A549 (cell line): ENCODE results near the gene SLC22A16. TPM values are rescaled to one million over a fixed set of nuclear protein-coding genes. Genes with fewer than 3 reads are reported as not detected.

Source experiments
- ATAC-seq, 2 experiments: fragments of 200-7000 bp in 1 of 2; fragments of >200 bp in 1 of 2; cut with Nextera tagmentation in 1 of 2; cut with Tn5 transposase in 1 of 2; 3 replicates each; pipeline versions ENCODE4 v1.8.0 to v1.9.1; 2018 to 2020; ENCODE audit warnings: mild to moderate bottlenecking in 1 of 2, moderate library complexity in 1 of 2
- CTCF ChIA-PET: fragments of 300-600 bp; sonication (Branson Sonifier 250); formaldehyde crosslinking; extraction: SDS; loops from one replicate; lab custom pipeline; 2021; ENCODE audit warnings: antibody characterized with exemption, inconsistent platforms; lab: Yijun Ruan, JAX
- POLR2A ChIA-PET: fragments of 350-600 bp; formaldehyde crosslinking; extraction: SDS; loops from one replicate; lab custom pipeline; 2021; ENCODE audit warnings: antibody characterized with exemption, inconsistent platforms; lab: Yijun Ruan, JAX
- DNase-seq, 2 experiments: peaks; one replicate each; pipeline versions ENCODE4 v3.0.0 to v3.0.0-alpha.2; 2011 to 2016; ENCODE audit warnings: low read depth in 1 of 2, low spot score in 1 of 2
- FAIRE-seq: peaks from 2 replicates; lab custom pipeline; 2011; peaks lifted over from hg19 to GRCh38; lab: Jason Lieb, UNC
- H3K27ac ChIP-seq, 2 experiments: fragments of >200 bp; sonication (Bioruptor Twin); formaldehyde crosslinking; 3 replicates each; pipeline ENCODE4 v1.5.1; 2016 to 2017
- H3K4me1 ChIP-seq: fragments of >200 bp; sonication (Bioruptor Twin); formaldehyde crosslinking; 3 replicates; pipeline ENCODE4 v1.6.1; 2016
- H3K4me2 ChIP-seq: fragments of >200 bp; sonication (Bioruptor Twin); formaldehyde crosslinking; 3 replicates; pipeline ENCODE4 v1.6.1; 2016
- H3K4me3 ChIP-seq: fragments of >200 bp; sonication (Bioruptor Twin); formaldehyde crosslinking; 3 replicates; pipeline ENCODE4 v1.5.1; 2016
- H3K9me3 ChIP-seq: fragments of >200 bp; sonication (Bioruptor Twin); formaldehyde crosslinking; 3 replicates; pipeline ENCODE4 v1.6.1; 2016
- CBX2 ChIP-seq: fragments of 200-600 bp; sonication (generic); IDR thresholded peaks from 2 replicates; pipeline ENCODE4 v1.6.1; 2016; ENCODE audit warnings: low read depth, mild to moderate bottlenecking, borderline replicate concordance
- CBX8 ChIP-seq: fragments of 200-600 bp; sonication (generic); IDR thresholded peaks from 2 replicates; pipeline ENCODE4 v1.6.1; 2016
- CEBPB ChIP-seq, 2 experiments: fragments of >200 bp in 1 of 2; sonication (Bioruptor Twin) in 1 of 2; formaldehyde crosslinking in 1 of 2; IDR thresholded peaks; 2 replicates each; pipeline ENCODE4 v1.6.1; 2012 to 2016
- CHD2 ChIP-seq: fragments of 150-350 bp; IDR thresholded peaks from 2 replicates; pipeline ENCODE4 v1.6.1; 2014; ENCODE audit warnings: low read length; ENCODE audit not compliant: partially characterized antibody
- EHF ChIP-seq: fragments of 250-450 bp; sonication (Bioruptor Pico); IDR thresholded peaks from 2 replicates; pipeline ENCODE4 v1.5.0; 2020; ENCODE audit warnings: mild to moderate bottlenecking
- EHMT2 ChIP-seq: fragments of 200-600 bp; sonication (generic); IDR thresholded peaks from 2 replicates; pipeline ENCODE4 v1.6.1; 2016; ENCODE audit warnings: antibody characterized with exemption, low read depth, mild to moderate bottlenecking, moderate library complexity
- EP300 ChIP-seq, 2 experiments: fragments of >200 bp; sonication (Bioruptor Twin); formaldehyde crosslinking; IDR thresholded peaks; 2 replicates in 1 of 2; 3 replicates in 1 of 2; pipeline ENCODE4 v1.6.1; 2016 to 2017
- ESRRA ChIP-seq: fragments of 150-350 bp; IDR thresholded peaks from 2 replicates; pipeline ENCODE4 v1.6.1; 2014; ENCODE audit warnings: mild to moderate bottlenecking, low read length, borderline replicate concordance
- HEYL ChIP-seq: fragments of 250-450 bp; sonication (Bioruptor Pico); IDR thresholded peaks from 2 replicates; pipeline ENCODE4 v1.8.0; 2021; ENCODE audit warnings: mild to moderate bottlenecking, moderate library complexity
- HOXB5 ChIP-seq: fragments of 250-450 bp; sonication (Bioruptor Pico); IDR thresholded peaks from 2 replicates; pipeline ENCODE4 v1.5.0; 2020; ENCODE audit warnings: mild to moderate bottlenecking, moderate library complexity
- MYC ChIP-seq: IDR thresholded peaks from 2 replicates; pipeline ENCODE4 v1.6.1; 2012; ENCODE audit warnings: mild to moderate bottlenecking, inconsistent platforms, low read length, improper control_type of control experiment, borderline replicate concordance
- NR3C1 ChIP-seq: fragments of >200 bp; sonication (Bioruptor Twin); formaldehyde crosslinking; IDR thresholded peaks from 3 replicates; pipeline ENCODE4 v1.6.1; 2017
- PHF8 ChIP-seq: fragments of 200-600 bp; sonication (generic); IDR thresholded peaks from 2 replicates; pipeline ENCODE4 v1.6.1; 2016; ENCODE audit warnings: low read depth, mild to moderate bottlenecking, antibody characterized with exemption, moderate library complexity, borderline replicate concordance
- POLR2A ChIP-seq: IDR thresholded peaks from 2 replicates; pipeline ENCODE4 v1.6.1; 2012; ENCODE audit warnings: mild to moderate bottlenecking, low read length
- RAD21 ChIP-seq, 2 experiments: fragments of >200 bp in 1 of 2; sonication (Bioruptor Twin) in 1 of 2; formaldehyde crosslinking in 1 of 2; IDR thresholded peaks in 1 of 2; conservative IDR thresholded peaks in 1 of 2; 2 replicates in 1 of 2; 3 replicates in 1 of 2; pipeline ENCODE4 v1.6.1; 2012 to 2018; ENCODE audit warnings: inconsistent platforms in 1 of 2
- RFX5 ChIP-seq: fragments of 450-650 bp; IDR thresholded peaks from 2 replicates; pipeline ENCODE4 v1.7.1; 2014; ENCODE audit warnings: antibody characterized with exemption, mild to moderate bottlenecking, moderate library complexity
- SMC3 ChIP-seq: fragments of >200 bp; sonication (Bioruptor Twin); formaldehyde crosslinking; IDR thresholded peaks from 3 replicates; pipeline ENCODE4 v1.6.1; 2018; ENCODE audit warnings: inconsistent platforms
- ZC3H11A ChIP-seq: fragments of 450-650 bp; IDR thresholded peaks from 2 replicates; pipeline ENCODE4 v1.6.1; 2014; ENCODE audit warnings: antibody characterized with exemption, mild to moderate bottlenecking
- ZFP36 ChIP-seq: fragments of 450-650 bp; IDR thresholded peaks from 2 replicates; pipeline ENCODE4 v1.6.1; 2014; ENCODE audit warnings: borderline replicate concordance; ENCODE audit not compliant: partially characterized antibody
- WGBS: methylation state at CpG from one replicate; pipeline ENCODE4 v1.1.6; 2017; ENCODE audit errors: missing lambda C conversion rate; 5-methylcytosine and 5-hydroxymethylcytosine counted together
- polyA plus RNA-seq, 4 experiments: library from polyadenylated mRNA; depleted of rRNA in 3 of 4; stranded (reverse); fragments of >200 nt; fragmentation: RNase III in 1 of 4; extraction: RNeasy Plus Mini Kit Qiagen cat#74134 plus additional on column Dnase treatment in 1 of 4; gene quantifications; 2 replicates in 3 of 4; 3 replicates in 1 of 4; pipeline ENCODE4 v1.2.3, GENCODE V29; 2011 to 2017
- TF ChIP-seq, protein P1 (sequence below): fragments of 450-650 bp; IDR thresholded peaks from 2 replicates; pipeline ENCODE4 v1.6.1; 2014; ENCODE audit warnings: antibody characterized with exemption
- TF ChIP-seq, protein P2 (sequence below): fragments of >200 bp; sonication (Bioruptor Twin); formaldehyde crosslinking; IDR thresholded peaks from 3 replicates; pipeline ENCODE4 v1.5.1; 2016
- TF ChIP-seq, protein P3 (sequence below): fragments of >200 bp; sonication (Bioruptor Twin); formaldehyde crosslinking; IDR thresholded peaks from 3 replicates; pipeline ENCODE4 v1.6.1; 2016

The SLC22A16 gene
- polyA plus RNA-seq, 2 of the 4 experiments (the other 2 are of a cell fraction), result not detected

DNA sequence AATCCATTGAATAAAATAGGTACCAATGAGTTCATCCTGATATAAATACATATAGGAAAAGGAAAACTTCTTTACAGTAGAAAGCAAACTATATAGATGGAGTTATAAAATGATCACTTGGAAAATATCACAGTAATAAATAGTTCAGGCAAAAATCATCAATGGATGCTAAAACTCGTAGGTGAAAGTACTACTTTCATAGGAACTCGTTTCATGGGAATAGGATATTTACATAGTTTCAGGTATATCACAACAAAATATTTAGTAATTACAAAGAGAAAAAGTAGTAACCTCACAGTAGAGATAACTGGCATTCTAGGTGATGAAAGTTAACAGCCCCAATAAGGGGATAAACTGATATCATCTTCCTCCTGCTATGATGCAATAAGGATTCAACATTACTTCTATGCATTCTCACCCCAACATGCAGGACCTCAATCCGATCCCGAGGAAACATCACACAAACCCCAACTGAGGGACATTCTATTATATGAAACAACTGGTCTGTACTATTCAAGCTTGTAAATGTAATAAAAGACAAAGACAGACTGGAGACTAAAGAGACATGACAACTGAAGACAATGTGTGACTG is 74.7 kb downstream of the SLC22A16 start:
- TF ChIP-seq EHMT2 (no peak), NR3C1 (no peak), EP300 (IDR thresholded peaks at IDR 0.05) (no peak), RFX5 (no peak), ESRRA (no peak), CBX2 (no peak), PHF8 (no peak), EHF (CRISPR knock-in tag) (no peak), POLR2A (no peak), ZC3H11A (no peak), MYC (no peak), CEBPB (IDR thresholded peaks at IDR 0.05) (no peak)
- TF ChIP-seq, protein P1, sequence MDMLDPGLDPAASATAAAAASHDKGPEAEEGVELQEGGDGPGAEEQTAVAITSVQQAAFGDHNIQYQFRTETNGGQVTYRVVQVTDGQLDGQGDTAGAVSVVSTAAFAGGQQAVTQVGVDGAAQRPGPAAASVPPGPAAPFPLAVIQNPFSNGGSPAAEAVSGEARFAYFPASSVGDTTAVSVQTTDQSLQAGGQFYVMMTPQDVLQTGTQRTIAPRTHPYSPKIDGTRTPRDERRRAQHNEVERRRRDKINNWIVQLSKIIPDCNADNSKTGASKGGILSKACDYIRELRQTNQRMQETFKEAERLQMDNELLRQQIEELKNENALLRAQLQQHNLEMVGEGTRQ, result no peak
- H3K4me1 ChIP-seq, result no peaks in the 10 kb centered on the region
- no peak for ATAC-seq
- H3K9me3 ChIP-seq, result no peaks in the 10 kb centered on the region
- H3K4me3 ChIP-seq, result no peak overlapping the region
- DNase-seq, result no peak
- H3K4me2 ChIP-seq, result no peak overlapping the region
- WGBS, result 44% methylated on average over 4 of the region's 4 CpGs
- POLR2A ChIA-PET, result no interaction called here
- CTCF ChIA-PET, result no interaction called here
- H3K27ac ChIP-seq, result no peak overlapping the region
- FAIRE-seq, result no peak

DNA sequence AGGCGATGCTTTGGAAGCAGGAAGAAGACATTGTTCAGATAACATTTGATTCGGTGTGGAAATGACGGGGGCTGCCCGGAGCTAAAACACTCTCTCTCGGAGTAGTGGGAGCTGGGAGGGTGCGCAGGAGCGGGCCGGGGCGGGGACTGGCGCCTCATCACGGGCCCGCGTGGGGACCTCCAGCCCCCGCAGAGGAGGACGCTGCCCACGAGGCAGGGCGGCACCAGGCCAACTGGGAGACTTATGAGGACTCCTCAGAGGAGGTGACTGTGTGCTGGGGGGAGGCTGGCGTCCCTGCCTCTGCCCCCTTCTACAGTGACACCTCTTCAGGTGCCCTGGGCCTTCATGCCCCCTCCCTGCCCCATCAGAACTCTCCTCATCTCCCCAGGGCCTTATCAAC is 76.2 kb downstream of the SLC22A16 start:
- Histone ChIP-seq H3K9me3 (no peaks in the 10 kb centered on the region), H3K27ac (no peak overlapping the region), H3K4me2 (no peak overlapping the region), H3K4me1 (no peaks in the 10 kb centered on the region), H3K4me3 (no peak overlapping the region)
- FAIRE-seq (no peak), ATAC-seq (no peak), DNase-seq (no peak)
- TF ChIP-seq HOXB5, result no peak
- 95% methylated on average over 17 of the region's 18 CpGs for WGBS
- CTCF ChIA-PET, result no interaction called here
- POLR2A ChIA-PET, result no interaction called here

DNA sequence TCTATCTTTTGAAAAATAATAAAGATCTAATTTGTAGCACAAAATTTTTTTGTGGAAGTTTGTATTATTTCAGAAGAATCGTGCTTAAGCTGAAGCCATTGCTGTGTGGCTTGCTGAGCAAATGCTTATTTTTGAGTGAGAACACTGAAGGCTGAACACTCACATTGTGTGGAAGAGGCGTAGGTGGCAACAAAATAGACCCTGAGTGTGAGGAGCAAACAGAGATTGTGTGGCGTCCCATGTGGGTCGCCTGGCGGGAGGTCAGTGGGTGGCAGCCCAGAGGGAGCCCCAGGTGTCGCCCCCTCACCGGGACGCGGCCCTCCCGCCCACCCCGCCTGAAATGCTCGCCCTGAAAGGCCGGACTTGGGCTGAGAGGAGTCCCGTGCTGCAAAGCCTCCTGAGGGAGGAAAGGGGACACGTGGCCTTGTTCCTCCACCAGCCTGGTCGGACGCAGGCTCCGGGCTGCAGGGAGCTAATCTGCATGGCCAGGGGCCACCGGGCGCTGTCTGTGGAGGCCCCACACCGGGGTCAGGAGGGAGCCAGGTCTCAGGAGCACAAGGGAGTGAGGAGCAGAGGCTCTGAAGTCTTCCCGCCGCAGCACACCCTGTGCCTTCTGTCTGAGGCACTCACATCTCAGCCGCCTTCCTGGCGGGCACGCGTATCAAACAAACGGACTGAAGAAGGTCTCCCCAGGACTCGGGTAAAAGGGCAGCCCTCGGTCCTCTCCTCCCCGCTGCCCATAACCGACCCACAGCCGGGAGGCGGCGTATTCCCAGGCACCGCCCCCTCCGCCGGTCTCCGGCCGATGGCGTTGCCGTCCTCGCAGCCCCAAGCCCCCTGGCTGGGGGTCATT is 77.0 kb downstream of the SLC22A16 start:
- ChIA-PET CTCF (no interaction called here), POLR2A (no interaction called here)
- FAIRE-seq (no peak), ATAC-seq (no peak), DNase-seq (no peak)
- WGBS, result 82% methylated on average over 31 of the region's 43 CpGs
- no peak overlapping the region for H3K4me3 ChIP-seq
- H3K4me1 ChIP-seq, result no peaks in the 10 kb centered on the region
- no peak overlapping the region for H3K27ac ChIP-seq
- TF ChIP-seq RAD21 (conservative IDR thresholded peaks at IDR 0.05 in 1 of 2, IDR thresholded peaks at IDR 0.05 in 1 of 2) (no peak), NR3C1 (no peak), CEBPB (IDR thresholded peaks at IDR 0.05) (no peak), SMC3 (no peak), CBX8 (no peak), POLR2A (no peak), CHD2 (no peak), ZFP36 (no peak), HEYL (CRISPR knock-in tag) (no peak), HOXB5 (no peak)
- TF ChIP-seq, protein P2, sequence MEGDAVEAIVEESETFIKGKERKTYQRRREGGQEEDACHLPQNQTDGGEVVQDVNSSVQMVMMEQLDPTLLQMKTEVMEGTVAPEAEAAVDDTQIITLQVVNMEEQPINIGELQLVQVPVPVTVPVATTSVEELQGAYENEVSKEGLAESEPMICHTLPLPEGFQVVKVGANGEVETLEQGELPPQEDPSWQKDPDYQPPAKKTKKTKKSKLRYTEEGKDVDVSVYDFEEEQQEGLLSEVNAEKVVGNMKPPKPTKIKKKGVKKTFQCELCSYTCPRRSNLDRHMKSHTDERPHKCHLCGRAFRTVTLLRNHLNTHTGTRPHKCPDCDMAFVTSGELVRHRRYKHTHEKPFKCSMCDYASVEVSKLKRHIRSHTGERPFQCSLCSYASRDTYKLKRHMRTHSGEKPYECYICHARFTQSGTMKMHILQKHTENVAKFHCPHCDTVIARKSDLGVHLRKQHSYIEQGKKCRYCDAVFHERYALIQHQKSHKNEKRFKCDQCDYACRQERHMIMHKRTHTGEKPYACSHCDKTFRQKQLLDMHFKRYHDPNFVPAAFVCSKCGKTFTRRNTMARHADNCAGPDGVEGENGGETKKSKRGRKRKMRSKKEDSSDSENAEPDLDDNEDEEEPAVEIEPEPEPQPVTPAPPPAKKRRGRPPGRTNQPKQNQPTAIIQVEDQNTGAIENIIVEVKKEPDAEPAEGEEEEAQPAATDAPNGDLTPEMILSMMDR, result no peak
- TF ChIP-seq, protein P3, sequence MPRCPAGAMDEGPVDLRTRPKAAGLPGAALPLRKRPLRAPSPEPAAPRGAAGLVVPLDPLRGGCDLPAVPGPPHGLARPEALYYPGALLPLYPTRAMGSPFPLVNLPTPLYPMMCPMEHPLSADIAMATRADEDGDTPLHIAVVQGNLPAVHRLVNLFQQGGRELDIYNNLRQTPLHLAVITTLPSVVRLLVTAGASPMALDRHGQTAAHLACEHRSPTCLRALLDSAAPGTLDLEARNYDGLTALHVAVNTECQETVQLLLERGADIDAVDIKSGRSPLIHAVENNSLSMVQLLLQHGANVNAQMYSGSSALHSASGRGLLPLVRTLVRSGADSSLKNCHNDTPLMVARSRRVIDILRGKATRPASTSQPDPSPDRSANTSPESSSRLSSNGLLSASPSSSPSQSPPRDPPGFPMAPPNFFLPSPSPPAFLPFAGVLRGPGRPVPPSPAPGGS, result no peak
- no peak overlapping the region for H3K4me2 ChIP-seq
- H3K9me3 ChIP-seq, result no peaks in the 10 kb centered on the region
